Activated CD4-positive, alpha-beta T cell treated with anti-CD3 and anti-CD28 coated beads, Interleukin-10, Interleukin-2, amounts not matched to agents 100 ng/mL and 50 ng/mL, durations not matched to agents 16 hours and 8 hours (primary cell): Measurements from ENCODE around the gene PAX6.

ENCODE experiments used
- DNase-seq: peaks from one replicate; pipeline ENCODE4 v3.0.0-alpha.2; 2020

The PAX6 gene

GRCh38 chr11:31796499-31797189 lies 14.5 kb downstream of the PAX6 start:
- no peak for DNase-seq

GRCh38 chr11:31795706-31796498 lies 15.2 kb downstream of the PAX6 start:
- no peak for DNase-seq

- DNase-seq, result no peak
These were observed 16.6 kb downstream of the PAX6 start for GRCh38 chr11:31794548-31794947.

DNA sequence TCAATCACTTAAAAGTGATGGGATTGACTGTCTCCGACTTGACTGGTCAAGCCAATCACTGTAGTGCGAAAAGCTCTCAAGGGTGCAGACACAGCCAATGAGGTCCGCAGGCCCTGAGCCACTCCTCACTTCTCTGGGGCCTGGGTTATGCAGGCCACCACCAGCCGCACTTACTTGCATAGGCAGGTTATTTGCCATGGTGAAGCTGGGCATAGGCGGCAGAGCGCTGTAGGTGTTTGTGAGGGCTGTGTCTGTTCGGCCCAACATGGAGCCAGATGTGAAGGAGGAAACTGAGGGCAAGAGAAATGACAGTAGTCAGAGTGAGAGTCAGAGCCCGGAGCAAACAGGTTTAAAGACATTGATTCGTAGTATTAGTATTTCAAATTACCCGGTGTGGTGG lies 17.9 kb downstream of the PAX6 start:
- no peak for DNase-seq

DNA sequence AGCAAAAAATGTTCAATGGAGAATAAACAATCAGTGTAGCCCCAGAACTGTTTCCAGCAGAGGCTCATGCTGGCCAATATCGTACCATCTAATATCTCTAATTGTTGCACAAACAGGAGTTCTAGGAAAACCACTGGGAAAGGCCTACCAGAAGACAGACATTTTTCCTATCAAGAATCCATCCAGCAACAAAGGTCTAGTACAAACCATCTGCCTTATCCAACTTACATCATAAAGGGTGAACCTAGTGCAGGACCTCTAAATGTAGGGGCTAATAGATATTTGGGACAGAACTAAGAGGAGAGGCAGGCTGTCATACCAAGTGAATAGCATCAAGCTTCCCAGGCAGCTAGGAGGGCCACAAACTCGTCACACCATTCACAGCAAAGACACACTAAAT lies 18.7 kb downstream of the PAX6 start:
- no peak for DNase-seq

DNA sequence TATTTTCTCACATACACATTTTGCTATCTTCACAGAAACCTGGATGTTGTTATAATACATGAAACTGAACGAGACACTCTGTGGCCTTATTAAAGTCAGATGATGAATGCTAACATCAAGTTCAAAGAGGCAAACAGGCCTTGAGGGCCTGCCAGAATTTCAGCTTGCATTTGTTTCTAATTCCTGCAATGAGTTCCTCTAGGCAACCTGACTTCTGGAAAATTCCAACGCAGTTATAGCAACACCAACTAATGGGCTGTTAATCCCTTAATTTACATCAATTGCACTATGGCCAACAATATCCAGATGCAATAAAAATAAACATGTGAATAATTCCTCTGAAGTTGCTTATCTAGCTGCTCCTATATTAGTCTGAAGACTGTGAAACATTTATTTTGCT lies 19.1 kb downstream of the PAX6 start:
- no peak for DNase-seq

DNA sequence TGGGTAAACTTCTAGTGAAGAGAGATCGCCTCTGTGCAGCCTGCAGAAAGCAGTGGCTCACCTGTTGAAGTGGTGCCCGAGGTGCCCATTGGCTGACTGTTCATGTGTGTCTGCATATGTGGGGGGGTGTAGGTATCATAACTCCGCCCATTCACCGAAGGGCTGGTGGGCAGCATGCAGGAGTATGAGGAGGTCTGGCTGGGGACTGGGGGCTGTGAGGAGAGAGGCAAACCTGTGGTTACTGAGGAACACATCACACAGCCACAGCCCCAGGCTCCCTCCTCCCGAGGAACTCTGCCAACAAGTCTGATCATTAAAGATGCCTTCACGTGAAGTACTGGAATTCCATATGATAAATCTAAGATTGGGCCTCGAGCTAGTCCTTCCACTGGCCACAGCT lies 20.5 kb downstream of the PAX6 start:
- DNase-seq, result no peak

- DNase-seq, result no peak
These were observed 23.0 kb downstream of the PAX6 start for GRCh38 chr11:31788085-31788484.

GRCh38 chr11:31786996-31787685 lies 24.0 kb downstream of the PAX6 start:
- no peak for DNase-seq

GRCh38 chr11:31784611-31785010 lies 26.5 kb downstream of the PAX6 start:
- DNase-seq, result no peak

DNA sequence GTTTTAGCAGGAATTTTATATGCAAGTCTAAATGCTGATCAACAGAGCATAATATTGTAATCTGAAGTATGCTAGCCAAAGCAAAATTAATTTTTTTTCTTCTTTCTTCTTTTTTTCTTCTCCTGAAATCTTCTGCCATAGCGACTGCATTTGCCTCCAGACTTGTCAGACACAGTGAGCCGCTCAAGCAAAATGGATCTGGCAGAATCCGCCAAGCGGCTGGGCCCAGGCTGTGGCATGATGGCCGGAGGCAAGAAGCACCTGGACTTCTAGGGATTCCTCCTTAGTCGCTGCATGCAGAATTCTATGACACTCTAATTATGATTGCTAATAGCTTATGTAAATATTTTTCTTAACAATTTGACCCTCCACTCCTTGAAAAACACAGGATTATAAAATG lies 27.9 kb downstream of the PAX6 start:
- no peak for DNase-seq

GRCh38 chr11:31782257-31782656 lies 28.9 kb downstream of the PAX6 start:
- no peak for DNase-seq

- DNase-seq, result no peak
These were observed 30.6 kb downstream of the PAX6 start for GRCh38 chr11:31780480-31780971.

GRCh38 chr11:31780078-31780477 lies 31.0 kb downstream of the PAX6 start:
- no peak for DNase-seq

GRCh38 chr11:31779374-31779791 lies 31.7 kb downstream of the PAX6 start:
- DNase-seq, result no peak

- no peak for DNase-seq
These were observed 38.7 kb downstream of the PAX6 start for GRCh38 chr11:31772412-31772811.

GRCh38 chr11:31770011-31770700 lies 41.0 kb downstream of the PAX6 start:
- DNase-seq, result no peak

DNA sequence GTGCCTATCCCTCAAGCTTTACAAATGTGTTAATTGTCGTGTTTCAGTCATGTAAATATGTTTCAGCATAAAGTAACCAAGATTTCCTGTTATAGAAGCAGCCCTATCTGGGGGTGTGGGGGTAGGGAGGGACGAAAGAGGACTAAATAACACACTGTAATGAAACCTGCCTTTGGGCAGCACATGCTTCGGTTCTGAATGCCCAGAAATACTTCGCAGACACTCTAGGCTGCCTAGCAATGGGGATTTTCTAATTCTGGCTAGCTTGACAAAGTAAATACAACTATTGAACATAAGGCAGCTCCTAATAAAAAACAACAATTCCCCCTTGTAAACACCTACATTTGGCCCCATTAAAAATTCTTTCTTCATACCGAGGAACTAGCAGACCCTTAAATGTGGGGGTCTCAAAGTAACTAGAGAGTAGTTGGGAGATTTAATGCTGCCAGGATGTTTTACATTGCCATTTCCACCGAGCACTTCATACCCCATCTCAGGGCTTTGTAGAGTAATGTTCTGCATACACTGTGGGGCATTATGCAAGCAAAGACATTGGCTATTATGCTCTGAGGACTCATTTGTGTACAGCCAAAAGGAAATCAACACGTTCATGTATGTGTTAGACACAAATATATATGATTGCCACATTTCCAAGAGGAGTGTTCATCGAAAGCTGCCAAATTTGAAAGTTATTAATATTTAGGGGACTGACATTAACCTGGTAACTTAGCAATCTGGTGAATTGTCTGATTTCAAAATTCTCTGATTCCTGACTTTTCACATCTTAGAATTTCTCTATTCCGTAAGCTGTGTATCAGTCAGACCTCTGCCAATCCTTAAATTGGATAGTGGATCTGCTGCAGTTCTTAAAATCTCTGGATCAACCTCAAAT lies 42.1 kb downstream of the PAX6 start:
- DNase-seq, result no peak

DNA sequence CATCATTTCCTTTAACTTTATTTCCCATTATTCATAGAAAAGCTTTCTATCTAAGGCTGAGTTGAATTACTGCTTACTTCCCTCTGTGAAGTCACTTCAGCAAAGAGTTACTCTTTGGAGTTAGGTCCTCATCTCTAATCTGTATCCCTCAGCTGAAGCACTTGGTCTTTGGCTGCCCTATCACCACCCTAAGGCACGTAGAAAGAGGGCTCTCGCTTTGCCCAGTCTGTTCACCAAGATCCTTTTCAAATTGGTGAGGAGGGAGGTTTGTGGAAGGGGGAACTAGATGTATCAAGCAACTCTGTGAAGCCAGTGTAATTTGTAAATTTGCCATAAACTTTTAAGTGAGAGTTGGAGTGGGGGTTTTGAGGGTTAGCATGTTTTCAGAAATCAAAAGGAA lies 43.4 kb downstream of the PAX6 start:
- DNase-seq, result no peak

DNA sequence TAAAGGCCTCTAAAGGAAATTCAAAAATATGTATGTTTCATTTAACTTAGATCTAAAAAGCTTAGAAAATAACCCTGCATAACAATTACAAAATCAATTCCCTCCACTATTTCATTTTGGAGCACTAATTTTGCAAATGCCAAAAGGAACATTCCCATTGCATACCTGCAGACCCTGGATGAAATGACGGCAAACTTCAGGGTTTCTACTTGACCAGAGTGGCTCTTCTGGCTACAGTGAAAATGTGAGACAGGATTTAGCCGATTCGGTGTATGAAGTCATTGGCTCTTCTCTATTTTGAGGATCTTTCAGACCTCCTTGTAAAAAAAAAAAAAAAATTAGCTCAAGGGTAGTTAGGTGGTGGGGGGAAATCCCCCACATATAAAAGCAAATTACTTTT lies 44.1 kb downstream of the PAX6 start:
- no peak for DNase-seq

DNA sequence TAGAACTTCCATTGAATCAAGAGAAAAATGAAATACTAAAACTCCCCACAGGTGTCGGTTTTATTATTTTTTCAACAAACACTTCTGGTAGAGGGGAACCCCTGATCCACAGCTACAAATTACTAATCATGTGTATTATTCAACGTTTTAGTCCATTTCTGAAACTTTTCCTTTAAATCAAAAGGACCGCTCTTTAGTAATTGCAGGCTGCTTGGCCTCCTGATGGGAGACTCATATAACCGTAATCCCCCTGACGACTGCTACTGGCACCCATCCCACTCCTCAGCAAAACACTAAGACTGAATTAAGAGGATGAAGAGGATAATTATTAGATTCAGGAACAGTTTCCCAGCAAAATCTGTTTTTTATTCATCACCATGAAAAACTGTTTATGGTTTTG lies 46.4 kb downstream of the PAX6 start:
- DNase-seq, result no peak

- DNase-seq, result no peak
These were observed 46.9 kb downstream of the PAX6 start for GRCh38 chr11:31764261-31764660.
